ENCODE measurements around the gene HECTD1.

HECTD1 gene

GRCh38 chr14:31180299-31181051, 27.1 kb downstream of the HECTD1 start:
- no peak overlapping the region for H3K9ac ChIP-seq
- TF ChIP-seq Cebpa-rat (IDR thresholded peaks at IDR 0.05) = no peak
- no peak overlapping the region for H3K4me3 ChIP-seq
- no peaks in the 10 kb centered on the region for H3K27me3 ChIP-seq
- H3K9me3 ChIP-seq = no peaks in the 10 kb centered on the region
- peaks cover 96% of the 10 kb centered on the region for H4K20me1 ChIP-seq
- no peak overlapping the region for H3K4me2 ChIP-seq
- peaks cover 78% of the 10 kb centered on the region for H3K36me3 ChIP-seq
- no peak overlapping the region for H3K27ac ChIP-seq
- 0 out of 2 replicates have a peak, but pooled peaks cover 6% of the 10 kb centered on the region for H3K4me1 ChIP-seq

GRCh38 chr14:31174433-31174832, 33.2 kb downstream of the HECTD1 start:
- Histone ChIP-seq H3K36me3 (peaks cover 99% of the 10 kb centered on the region), H3K4me1 (no peaks in the 10 kb centered on the region), H3K4me2 (no peak overlapping the region), H3K27me3 (no peaks in the 10 kb centered on the region), H3K4me3 (no peak overlapping the region), H3K9me3 (no peaks in the 10 kb centered on the region), H3K27ac (no peak overlapping the region), H4K20me1 (peaks cover 77% of the 10 kb centered on the region), H3K9ac (no peak overlapping the region)
- no peak for TF ChIP-seq Cebpa-rat (IDR thresholded peaks at IDR 0.05)

- Histone ChIP-seq H4K20me1 (peaks cover 66% of the 10 kb centered on the region), H3K9ac (no peak overlapping the region), H3K27me3 (no peaks in the 10 kb centered on the region), H3K4me3 (no peak overlapping the region), H3K36me3 (peaks cover 99% of the 10 kb centered on the region), H3K4me1 (no peaks in the 10 kb centered on the region), H3K9me3 (no peaks in the 10 kb centered on the region), H3K4me2 (no peak overlapping the region), H3K27ac (no peak overlapping the region)
- no peak for TF ChIP-seq Cebpa-rat (IDR thresholded peaks at IDR 0.05)
These were observed 34.3 kb downstream of the HECTD1 start for GRCh38 chr14:31173120-31173837.

GRCh38 chr14:31172084-31172483, 35.5 kb downstream of the HECTD1 start:
- H3K27ac ChIP-seq = no peak overlapping the region
- H3K9me3 ChIP-seq = no peaks in the 10 kb centered on the region
- no peaks in the 10 kb centered on the region for H3K27me3 ChIP-seq
- no peaks in the 10 kb centered on the region for H3K4me1 ChIP-seq
- H3K36me3 ChIP-seq = peaks cover 99% of the 10 kb centered on the region
- no peak overlapping the region for H3K4me3 ChIP-seq
- TF ChIP-seq Cebpa-rat (IDR thresholded peaks at IDR 0.05) = no peak
- H3K9ac ChIP-seq = no peak overlapping the region
- peaks cover 54% of the 10 kb centered on the region for H4K20me1 ChIP-seq
- H3K4me2 ChIP-seq = no peak overlapping the region

- Histone ChIP-seq H3K4me3 (no peak overlapping the region), H3K9me3 (no peaks in the 10 kb centered on the region), H3K36me3 (peaks cover 100% of the 10 kb centered on the region), H3K4me1 (no peaks in the 10 kb centered on the region), H3K9ac (no peak overlapping the region), H4K20me1 (peaks cover 51% of the 10 kb centered on the region), H3K4me2 (no peak overlapping the region), H3K27ac (no peak overlapping the region), H3K27me3 (no peaks in the 10 kb centered on the region)
- no peak for TF ChIP-seq Cebpa-rat (IDR thresholded peaks at IDR 0.05)
These were observed 37.2 kb downstream of the HECTD1 start for GRCh38 chr14:31170411-31170810.

GRCh38 chr14:31169877-31170276, 37.7 kb downstream of the HECTD1 start:
- Histone ChIP-seq H4K20me1 (peaks cover 51% of the 10 kb centered on the region), H3K27me3 (no peaks in the 10 kb centered on the region)

GRCh38 chr14:31167032-31167431, 40.6 kb downstream of the HECTD1 start:
- no peaks in the 10 kb centered on the region for H3K4me1 ChIP-seq
- H3K4me2 ChIP-seq = no peak overlapping the region
- peaks cover 100% of the 10 kb centered on the region for H3K36me3 ChIP-seq
- no peak overlapping the region for H3K9ac ChIP-seq
- H4K20me1 ChIP-seq = peaks cover 48% of the 10 kb centered on the region
- no peak overlapping the region for H3K27ac ChIP-seq
- no peak for TF ChIP-seq Cebpa-rat (IDR thresholded peaks at IDR 0.05)
- no peak overlapping the region for H3K4me3 ChIP-seq
- no peaks in the 10 kb centered on the region for H3K9me3 ChIP-seq
- no peaks in the 10 kb centered on the region for H3K27me3 ChIP-seq

More at GRCh38 chr14:31169877-31170276, 37.7 kb downstream of the HECTD1 start:
- H3K9me3 ChIP-seq = no peaks in the 10 kb centered on the region
- no peaks in the 10 kb centered on the region for H3K4me1 ChIP-seq
- no peak overlapping the region for H3K4me2 ChIP-seq
- H3K4me3 ChIP-seq = no peak overlapping the region
- no peak overlapping the region for H3K27ac ChIP-seq
- no peak for TF ChIP-seq Cebpa-rat (IDR thresholded peaks at IDR 0.05)
- H3K36me3 ChIP-seq = peaks cover 100% of the 10 kb centered on the region
- H3K9ac ChIP-seq = no peak overlapping the region

- no peak for TF ChIP-seq Cebpa-rat (IDR thresholded peaks at IDR 0.05)
- H4K20me1 ChIP-seq = peaks cover 54% of the 10 kb centered on the region
- H3K4me2 ChIP-seq = no peak overlapping the region
- no peaks in the 10 kb centered on the region for H3K27me3 ChIP-seq
- H3K4me3 ChIP-seq = no peak overlapping the region
- H3K9ac ChIP-seq = no peak overlapping the region
- H3K36me3 ChIP-seq = peaks cover 100% of the 10 kb centered on the region
- no peaks in the 10 kb centered on the region for H3K9me3 ChIP-seq
- no peaks in the 10 kb centered on the region for H3K4me1 ChIP-seq
- H3K27ac ChIP-seq = no peak overlapping the region
These were observed 41.4 kb downstream of the HECTD1 start for GRCh38 chr14:31166271-31166561.

- H3K4me2 ChIP-seq = no peak overlapping the region
- no peak for TF ChIP-seq Cebpa-rat (IDR thresholded peaks at IDR 0.05)
- H3K4me1 ChIP-seq = no peaks in the 10 kb centered on the region
- H3K27me3 ChIP-seq = no peaks in the 10 kb centered on the region
- H3K9ac ChIP-seq = no peak overlapping the region
- H3K27ac ChIP-seq = no peak overlapping the region
- no peaks in the 10 kb centered on the region for H3K9me3 ChIP-seq
- H4K20me1 ChIP-seq = peaks cover 53% of the 10 kb centered on the region
- no peak overlapping the region for H3K4me3 ChIP-seq
- peaks cover 95% of the 10 kb centered on the region for H3K36me3 ChIP-seq
These were observed 43.5 kb downstream of the HECTD1 start for GRCh38 chr14:31164115-31164514.

- Histone ChIP-seq H3K4me1 (no peaks in the 10 kb centered on the region), H3K9ac (no peak overlapping the region), H3K4me3 (no peak overlapping the region), H3K9me3 (no peaks in the 10 kb centered on the region), H3K27ac (no peak overlapping the region), H3K4me2 (no peak overlapping the region), H3K36me3 (peaks cover 95% of the 10 kb centered on the region), H4K20me1 (peaks cover 63% of the 10 kb centered on the region), H3K27me3 (no peaks in the 10 kb centered on the region)
- TF ChIP-seq Cebpa-rat (IDR thresholded peaks at IDR 0.05) = no peak
These were observed 44.5 kb downstream of the HECTD1 start for GRCh38 chr14:31162910-31163649.
